SK-N-SH (cell line): ENCODE measurements around the gene CCDC169.

Source experiments
- CHD2 ChIP-seq: fragments of 150-350 bp; IDR thresholded peaks from 2 replicates; pipeline ENCODE4 v1.6.1; 2018; ENCODE audit warnings: low read length; ENCODE audit not compliant: partially characterized antibody
- CTCF ChIP-seq: fragments of 200-600 bp; sonication (generic); IDR thresholded peaks from 2 replicates; pipeline ENCODE4 v1.6.1; 2017; ENCODE audit warnings: antibody characterized with exemption, mild to moderate bottlenecking, moderate library complexity
- USF2 ChIP-seq: fragments of 150-350 bp; IDR thresholded peaks from 2 replicates; pipeline ENCODE4 v1.6.1; 2017; ENCODE audit warnings: antibody characterized with exemption, low read length, low read depth, borderline replicate concordance

DNA sequence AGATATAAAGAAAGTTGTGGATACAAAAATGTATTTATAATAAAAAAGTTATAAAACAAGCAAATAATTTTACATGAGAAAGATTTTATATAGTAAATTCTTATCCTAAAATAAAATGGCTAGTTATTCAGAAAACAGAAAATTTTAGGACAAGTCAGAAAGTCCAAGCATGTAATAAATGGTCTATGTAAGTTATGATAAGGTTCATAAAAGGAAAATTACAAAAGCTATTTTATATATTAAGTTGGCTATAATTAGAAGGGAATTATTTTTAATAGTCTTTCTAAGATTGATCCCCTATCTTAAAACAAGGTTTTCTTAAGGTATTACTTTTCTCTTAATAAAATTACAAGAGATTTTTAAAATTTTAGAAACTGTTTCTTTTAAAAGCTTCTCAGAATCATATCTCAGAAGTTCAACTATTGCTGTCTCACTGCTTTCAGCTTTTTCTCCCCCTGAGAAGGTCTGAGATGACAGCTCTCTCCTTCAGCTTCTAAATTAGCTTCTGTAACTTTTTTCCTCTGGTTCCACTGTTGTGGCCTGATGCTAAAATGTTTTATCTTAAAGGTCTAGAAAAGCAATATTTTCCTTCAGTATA lies 8.7 kb downstream of the CCDC169 start:
- TF ChIP-seq USF2 (no peak), CTCF (no peak), CHD2 (no peak)
